Ishikawa (cell line): ENCODE results near the gene DGUOK.
A peak's percentile ranks its signal among the peaks of the same experiment; 100 is the strongest.

ENCODE experiments used
- CEBPB ChIP-seq: IDR thresholded peaks from 2 replicates; pipeline ENCODE4 v1.6.1; 2012
- CREB1 ChIP-seq: IDR thresholded peaks from 2 replicates; pipeline ENCODE4 v1.6.1; 2012; ENCODE audit warnings: low read depth
- EGR1 ChIP-seq: IDR thresholded peaks from 2 replicates; pipeline ENCODE4 v1.6.1; 2012
- EP300 ChIP-seq: IDR thresholded peaks from 2 replicates; pipeline ENCODE4 v1.6.1; 2012; ENCODE audit warnings: borderline replicate concordance
- FOXM1 ChIP-seq: IDR thresholded peaks from 2 replicates; pipeline ENCODE4 v1.6.1; 2012; ENCODE audit warnings: low read depth, borderline replicate concordance
- NFIC ChIP-seq: IDR thresholded peaks from 2 replicates; pipeline ENCODE4 v1.6.1; 2012
- RAD21 ChIP-seq: IDR thresholded peaks from 2 replicates; pipeline ENCODE4 v1.6.1; 2012; ENCODE audit warnings: low read depth
- REST ChIP-seq: IDR thresholded peaks from 2 replicates; pipeline ENCODE4 v1.6.1; 2012; ENCODE audit warnings: low read depth, mild to moderate bottlenecking
- TAF1 ChIP-seq: IDR thresholded peaks from 2 replicates; pipeline ENCODE4 v1.6.1; 2012; ENCODE audit warnings: low read depth, mild to moderate bottlenecking
- TCF12 ChIP-seq: IDR thresholded peaks from 2 replicates; pipeline ENCODE4 v1.6.1; 2012; ENCODE audit warnings: low read depth
- TEAD4 ChIP-seq: IDR thresholded peaks from 2 replicates; pipeline ENCODE4 v1.6.1; 2012
- YY1 ChIP-seq: IDR thresholded peaks from 2 replicates; pipeline ENCODE4 v1.6.1; 2012; ENCODE audit warnings: low read depth
- ZBTB7A ChIP-seq: IDR thresholded peaks from 2 replicates; pipeline ENCODE4 v1.6.1; 2012; ENCODE audit warnings: low read depth
- TF ChIP-seq, protein P1 (sequence below): IDR thresholded peaks from 2 replicates; pipeline ENCODE4 v1.6.1; 2012
- TF ChIP-seq, protein P2 (sequence below): IDR thresholded peaks from 2 replicates; pipeline ENCODE4 v1.6.1; 2012

DGUOK gene

DNA sequence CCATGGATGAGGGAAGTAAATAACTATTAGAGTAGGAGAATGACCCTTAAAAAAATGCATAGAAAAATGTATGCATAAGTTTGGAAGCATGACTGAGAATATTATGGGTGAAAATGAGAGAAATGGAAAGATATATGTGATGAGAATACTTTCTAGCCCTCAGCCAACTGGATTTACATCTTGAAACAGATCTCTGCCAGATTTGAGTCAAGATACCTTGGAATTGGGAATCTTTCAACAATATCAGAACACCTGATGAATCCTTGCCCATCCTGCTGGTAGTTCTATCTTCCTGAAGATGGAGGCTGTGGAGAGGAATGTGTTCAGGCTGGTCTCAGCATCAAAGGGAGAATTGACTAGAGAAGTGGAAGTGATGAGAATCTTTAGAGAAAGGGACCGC lies 63.9 kb downstream of the DGUOK start:
- TF ChIP-seq CREB1 (no peak), YY1 (no peak), TEAD4 (no peak), EP300 (no peak), REST (no peak), FOXM1 (no peak), TAF1 (no peak)
- TF ChIP-seq, protein P1, sequence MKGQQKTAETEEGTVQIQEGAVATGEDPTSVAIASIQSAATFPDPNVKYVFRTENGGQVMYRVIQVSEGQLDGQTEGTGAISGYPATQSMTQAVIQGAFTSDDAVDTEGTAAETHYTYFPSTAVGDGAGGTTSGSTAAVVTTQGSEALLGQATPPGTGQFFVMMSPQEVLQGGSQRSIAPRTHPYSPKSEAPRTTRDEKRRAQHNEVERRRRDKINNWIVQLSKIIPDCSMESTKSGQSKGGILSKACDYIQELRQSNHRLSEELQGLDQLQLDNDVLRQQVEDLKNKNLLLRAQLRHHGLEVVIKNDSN: no peak
- TF ChIP-seq, protein P2, sequence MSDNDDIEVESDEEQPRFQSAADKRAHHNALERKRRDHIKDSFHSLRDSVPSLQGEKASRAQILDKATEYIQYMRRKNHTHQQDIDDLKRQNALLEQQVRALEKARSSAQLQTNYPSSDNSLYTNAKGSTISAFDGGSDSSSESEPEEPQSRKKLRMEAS: no peak

DNA sequence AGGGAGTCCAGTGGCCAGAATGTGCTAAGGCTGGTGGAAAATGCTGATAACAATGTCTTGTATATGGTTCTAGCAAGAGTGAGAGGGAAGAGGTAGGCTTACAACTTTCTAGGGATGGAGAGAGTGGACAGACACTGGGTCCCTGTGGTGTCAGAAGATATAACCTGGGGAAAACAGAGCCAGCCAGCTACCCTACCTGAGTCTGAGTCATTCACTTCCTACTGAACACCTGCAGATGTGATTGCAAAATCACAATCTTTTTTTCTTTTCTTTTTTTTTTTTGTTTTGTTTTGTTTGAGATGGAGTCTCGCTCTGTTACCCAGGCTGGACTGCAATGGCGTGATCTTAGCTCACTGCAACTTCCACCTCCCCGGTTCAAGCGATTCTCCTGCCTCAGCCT lies 65.4 kb downstream of the DGUOK start:
- TF ChIP-seq CEBPB (peak; percentile 67), TCF12 (no peak), NFIC (no peak)

DNA sequence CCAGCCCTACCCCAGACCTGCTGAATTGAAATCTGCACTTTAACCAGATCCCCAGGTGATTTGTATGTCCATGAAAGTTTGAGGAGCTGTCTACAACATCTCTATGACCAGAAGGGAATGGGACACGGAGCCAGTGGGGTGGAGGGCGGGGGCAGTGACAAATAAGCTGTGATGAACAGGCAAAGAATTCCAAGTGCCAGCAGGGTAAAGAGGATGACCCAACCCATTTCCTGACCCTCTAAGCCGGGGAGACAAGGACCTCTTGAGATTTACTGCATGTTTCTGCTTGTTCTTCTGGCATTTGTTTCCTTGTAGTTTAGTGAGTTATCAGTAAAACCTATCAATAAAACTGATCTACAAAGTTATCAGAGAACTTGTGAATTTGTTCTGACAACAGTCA lies 66.7 kb downstream of the DGUOK start:
- TF ChIP-seq CEBPB (no peak), REST (no peak), TAF1 (no peak), NFIC (no peak), CREB1 (no peak), RAD21 (no peak)
- TF ChIP-seq, protein P2: no peak

DNA sequence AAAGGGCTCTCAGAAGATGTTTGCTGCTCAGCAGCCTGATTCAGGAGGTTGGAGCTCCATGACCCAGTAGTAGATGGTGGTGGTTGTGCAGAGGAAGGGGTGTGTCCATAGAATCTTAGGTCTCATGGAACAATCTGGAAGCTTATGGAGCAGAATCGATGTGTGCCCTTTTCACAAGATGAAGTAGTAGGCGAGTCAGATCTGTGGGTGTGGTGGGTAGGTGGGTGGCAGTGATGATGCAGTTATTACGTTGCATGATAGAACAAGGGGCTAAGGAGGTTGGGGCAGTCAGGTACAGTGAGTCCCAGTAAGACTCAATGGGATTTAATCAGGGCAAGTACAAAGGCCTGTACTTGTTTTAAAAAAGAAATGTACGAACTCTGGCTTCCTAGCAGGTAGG lies 67.1 kb downstream of the DGUOK start:
- no peak for TF ChIP-seq TAF1

DNA sequence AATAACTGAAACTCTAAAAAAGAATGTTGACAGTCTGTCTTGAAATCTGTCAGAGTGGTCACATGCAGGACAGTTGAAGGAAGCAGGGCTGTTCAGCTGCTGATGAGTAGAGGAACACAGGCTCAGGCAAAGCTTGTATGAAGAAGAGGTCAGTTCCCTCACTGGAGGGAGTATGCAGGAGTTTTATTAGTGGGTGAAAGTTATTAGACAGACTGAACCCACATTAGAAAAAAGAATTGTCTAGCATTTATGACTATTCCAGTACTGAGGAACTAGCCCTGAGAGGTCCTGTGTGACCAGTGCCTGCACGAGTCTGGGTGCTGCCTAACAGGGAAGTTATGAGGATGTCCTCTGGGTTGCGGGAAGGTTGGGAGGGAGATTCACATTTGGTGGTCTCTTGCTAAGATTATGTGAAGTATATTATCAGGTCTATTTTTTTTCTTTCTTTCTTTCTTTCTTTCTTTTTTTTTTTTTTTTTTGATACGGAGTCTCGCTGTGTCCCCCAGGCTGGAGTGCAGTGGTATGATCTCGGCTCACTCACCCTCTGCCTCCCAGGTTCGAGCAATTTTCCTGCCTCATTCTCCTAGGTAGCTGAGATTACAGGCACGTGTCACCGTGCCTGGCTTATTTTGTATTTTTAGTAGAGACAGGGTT lies 67.6 kb downstream of the DGUOK start:
- TF ChIP-seq, protein P2: no peak
- TF ChIP-seq YY1: no peak
- no peak for TF ChIP-seq ZBTB7A
- TF ChIP-seq CREB1: no peak
- no peak for TF ChIP-seq EP300
- TF ChIP-seq NFIC: no peak
- TF ChIP-seq TAF1: no peak
- TF ChIP-seq TEAD4: no peak
- TF ChIP-seq FOXM1: no peak
- no peak for TF ChIP-seq EGR1
- TF ChIP-seq RAD21: no peak

- TF ChIP-seq CREB1 (no peak), CEBPB (no peak), EP300 (no peak), RAD21 (peak; percentile 8; the same call in 1 of the 2 replicates), NFIC (no peak), REST (no peak), ZBTB7A (no peak)
- TF ChIP-seq, protein P1: no peak
These were observed 69.1 kb downstream of the DGUOK start for GRCh38 chr2:73995810-73996209.
